ENCODE measurements around the gene GEMIN7. TPM values are rescaled to one million over a fixed set of nuclear protein-coding genes. Genes with fewer than 3 reads are reported as not detected.

The GEMIN7 gene
- total and polyA plus RNA-seq, 8 donors = 3.8 to 26.2 (median 8.1) TPM

GRCh38 chr19:45139286-45140143, 60.5 kb downstream of the GEMIN7 start:
- Histone ChIP-seq H3K36me3 (peaks cover 0 to 11% (median 0%) of the 10 kb centered on the region in 3 donors), H3K9me3 (no peaks in the 10 kb centered on the region), H3K4me1 (no peaks in the 10 kb centered on the region), H3K27ac (no peak overlapping the region), H3K27me3 (no peaks in the 10 kb centered on the region), H3K4me3 (no peak overlapping the region)
- DNase-seq = no peak
- intact Hi-C loops (cut with DNase I) = no loop called here
- ATAC-seq = no peak
- WGBS, 2 donors = 91 to 93% methylated on average over 24 of the region's 24 CpGs
- TF ChIP-seq CTCF (IDR thresholded peaks at IDR 0.05) = no peak
- FAIRE-seq = no peak

- H3K27me3 ChIP-seq = no peaks in the 10 kb centered on the region
- no peak for FAIRE-seq
- DNase-seq = no peak
- H3K27ac ChIP-seq = no peak overlapping the region
- ATAC-seq = no peak
- H3K4me3 ChIP-seq = no peak overlapping the region
- intact Hi-C loops (cut with DNase I) = no loop called here
- no peak for TF ChIP-seq CTCF (IDR thresholded peaks at IDR 0.05)
- H3K9me3 ChIP-seq = no peaks in the 10 kb centered on the region
- 88 to 95% methylated on average over 8 of the region's 8 CpGs for WGBS, 2 donors
- no peaks in the 10 kb centered on the region for H3K4me1 ChIP-seq
- H3K36me3 ChIP-seq = peaks cover 0 to 12% (median 0%) of the 10 kb centered on the region in 3 donors
Measured at GRCh38 chr19:45140144-45140503, 61.1 kb downstream of the GEMIN7 start.

GRCh38 chr19:45140533-45140932, 61.5 kb downstream of the GEMIN7 start:
- no peak for FAIRE-seq
- intact Hi-C loops (cut with DNase I) = no loop called here
- no peak overlapping the region for H3K4me3 ChIP-seq
- peaks cover 0 to 16% (median 0%) of the 10 kb centered on the region in 3 donors for H3K36me3 ChIP-seq
- no peak for TF ChIP-seq CTCF (IDR thresholded peaks at IDR 0.05)
- ATAC-seq = no peak
- H3K9me3 ChIP-seq = no peaks in the 10 kb centered on the region
- no peaks in the 10 kb centered on the region for H3K27me3 ChIP-seq
- H3K27ac ChIP-seq = no peak overlapping the region
- WGBS, 2 donors = 89 to 90% methylated on average over 11 of the region's 11 CpGs
- DNase-seq = no peak
- H3K4me1 ChIP-seq = no peaks in the 10 kb centered on the region

Other genes with a start within 250 kb of the GEMIN7 start
- 100 to 1,000 TPM in 1 of 6 donors, 10 to 100 TPM in 5; 26.7 to 101 (median 40.2) TPM for gene NECTIN2, start 233.0 kb upstream of the GEMIN7 start, total RNA-seq
- 100 to 1,000 TPM in 1 of 2 donors, 10 to 100 TPM in 1; 93.6 to 101 TPM for gene NECTIN2, start 233.0 kb upstream of the GEMIN7 start, polyA plus RNA-seq
- gene TOMM40, start 188.0 kb upstream of the GEMIN7 start, total RNA-seq = 10 to 100 TPM; 12.8 to 28.8 (median 17.4) TPM
- 10 to 100 TPM; 17.4 to 18.3 TPM for gene TOMM40, start 188.0 kb upstream of the GEMIN7 start, polyA plus RNA-seq
- 100 to 1,000 TPM in 1 of 6 donors, 10 to 100 TPM in 3, 1 to 10 TPM in 2; 3.1 to 379 (median 16.5) TPM for gene APOE, start 173.5 kb upstream of the GEMIN7 start, total RNA-seq
- gene APOE, start 173.5 kb upstream of the GEMIN7 start, polyA plus RNA-seq = 10 to 100 TPM; 14.8 to 45.1 TPM
- gene APOC1, start 164.7 kb upstream of the GEMIN7 start, total RNA-seq = 100 to 1,000 TPM in 1 of 6 donors, 10 to 100 TPM in 1, 1 to 10 TPM in 4; 1.1 to 213 (median 5.7) TPM
- gene APOC1, start 164.7 kb upstream of the GEMIN7 start, polyA plus RNA-seq = 1 to 10 TPM; 5.0 to 7.6 TPM
- under 1 TPM in 1 of 6 donors, not detected in 5; 0.47 TPM for gene APOC4, start 137.0 kb upstream of the GEMIN7 start, total RNA-seq
- not detected for gene APOC4, start 137.0 kb upstream of the GEMIN7 start, polyA plus RNA-seq
- 10 to 100 TPM in 1 of 6 donors, 1 to 10 TPM in 1, under 1 TPM in 2, not detected in 2; 0.49 to 22.1 (median 3.8) TPM for gene APOC2, start 133.2 kb upstream of the GEMIN7 start, total RNA-seq
- 1 to 10 TPM in 1 of 2 donors, under 1 TPM in 1; 0.54 to 2.2 TPM for gene APOC2, start 133.2 kb upstream of the GEMIN7 start, polyA plus RNA-seq
- gene CLPTM1, start 123.9 kb upstream of the GEMIN7 start, total RNA-seq = 10 to 100 TPM; 56.4 to 73.6 (median 63.8) TPM
- gene CLPTM1, start 123.9 kb upstream of the GEMIN7 start, polyA plus RNA-seq = 10 to 100 TPM; 74.5 to 81.9 TPM
- gene RELB, start 77.8 kb upstream of the GEMIN7 start, total RNA-seq = 10 to 100 TPM in 4 of 6 donors, 1 to 10 TPM in 2; 8.3 to 21.7 (median 13.4) TPM
- gene RELB, start 77.8 kb upstream of the GEMIN7 start, polyA plus RNA-seq = 10 to 100 TPM; 25.1 to 33.5 TPM
- 10 to 100 TPM; 34.8 to 55.0 (median 47.7) TPM for gene CLASRP, start 40.2 kb upstream of the GEMIN7 start, total RNA-seq
- 100 to 1,000 TPM; 213 to 244 TPM for gene CLASRP, start 40.2 kb upstream of the GEMIN7 start, polyA plus RNA-seq
- under 1 TPM; 0.15 to 0.52 (median 0.32) TPM for gene ZNF296, start 2.8 kb upstream of the GEMIN7 start, total RNA-seq
- gene ZNF296, start 2.8 kb upstream of the GEMIN7 start, polyA plus RNA-seq = 1 to 10 TPM; 2.0 to 2.1 TPM
- 10 to 100 TPM; 13.0 to 18.7 (median 15.1) TPM for gene PPP1R37, start 13.9 kb downstream of the GEMIN7 start, total RNA-seq
- 10 to 100 TPM; 31.7 to 57.4 TPM for gene PPP1R37, start 13.9 kb downstream of the GEMIN7 start, polyA plus RNA-seq
- under 1 TPM in 2 of 6 donors, not detected in 4; 0.03 to 0.09 TPM for gene NKPD1, start 81.7 kb downstream of the GEMIN7 start, total RNA-seq
- gene NKPD1, start 81.7 kb downstream of the GEMIN7 start, polyA plus RNA-seq = under 1 TPM; 0.19 to 0.33 TPM
- gene TRAPPC6A, start 99.0 kb downstream of the GEMIN7 start, total RNA-seq = 10 to 100 TPM in 5 of 6 donors, 1 to 10 TPM in 1; 9.7 to 18.9 (median 12.8) TPM
- gene TRAPPC6A, start 99.0 kb downstream of the GEMIN7 start, polyA plus RNA-seq = 10 to 100 TPM; 19.3 to 37.9 TPM
- gene BLOC1S3, start 99.5 kb downstream of the GEMIN7 start, total RNA-seq = 10 to 100 TPM in 1 of 6 donors, 1 to 10 TPM in 5; 4.3 to 12.3 (median 6.3) TPM
- 1 to 10 TPM; 2.1 to 3.6 TPM for gene BLOC1S3, start 99.5 kb downstream of the GEMIN7 start, polyA plus RNA-seq
- gene EXOC3L2, start 166.1 kb downstream of the GEMIN7 start, total RNA-seq = 1 to 10 TPM in 4 of 6 donors, under 1 TPM in 2; 0.59 to 2.6 (median 1.3) TPM
- gene EXOC3L2, start 166.1 kb downstream of the GEMIN7 start, polyA plus RNA-seq = 1 to 10 TPM; 3.1 to 4.5 TPM
- 10 to 100 TPM; 13.9 to 22.8 (median 20.0) TPM for gene MARK4, start 172.0 kb downstream of the GEMIN7 start, total RNA-seq
- 10 to 100 TPM; 12.8 to 21.0 TPM for gene MARK4, start 172.0 kb downstream of the GEMIN7 start, polyA plus RNA-seq
- gene CKM, start 243.6 kb downstream of the GEMIN7 start, total RNA-seq = 1 to 10 TPM in 1 of 6 donors, not detected in 5; 1.2 TPM
- gene CKM, start 243.6 kb downstream of the GEMIN7 start, polyA plus RNA-seq = 1 to 10 TPM in 1 of 2 donors, under 1 TPM in 1; 0.23 to 4.9 TPM

Data from pancreas (tissue), 10 donors.